Activated T-helper 17 cell treated with anti-CD3 and anti-CD28 coated beads, Interleukin-2, amount 50 U/mL, for 72 hours (primary cell): ENCODE measurements around the gene BCLAF1. TPM values are rescaled to one million over a fixed set of nuclear protein-coding genes. Genes with fewer than 3 reads are reported as not detected.

ENCODE experiments used
- ATAC-seq: fragments of 150-1000 bp; cut with Tn5 transposase; replicated peaks from 2 replicates; pipeline ENCODE4 v1.10.0; 2021; ENCODE audit warnings: mild to moderate bottlenecking, moderate library complexity
- H3K27ac Mint-ChIP-seq: one replicate; pipeline ENCODE4 v1.8.0; 2022; ENCODE audit warnings: mixed read lengths
- H3K27me3 Mint-ChIP-seq: one replicate; pipeline ENCODE4 v1.8.0; 2022; ENCODE audit warnings: mixed read lengths
- H3K36me3 Mint-ChIP-seq: one replicate; pipeline ENCODE4 v1.8.0; 2022; ENCODE audit warnings: low read depth, mild to moderate bottlenecking, mixed read lengths
- H3K4me1 Mint-ChIP-seq: one replicate; pipeline ENCODE4 v1.8.0; 2022; ENCODE audit warnings: mixed read lengths
- H3K4me3 Mint-ChIP-seq: one replicate; pipeline ENCODE4 v1.8.0; 2022; ENCODE audit warnings: mild to moderate bottlenecking, mixed read lengths
- H3K9me3 Mint-ChIP-seq: one replicate; pipeline ENCODE4 v1.8.0; 2022; ENCODE audit warnings: mixed read lengths
- total RNA-seq, 2 donors: library from RNA; stranded (reverse); gene quantifications; one replicate each; pipeline ENCODE4 v1.2.3, GENCODE V29; 2022

Gene BCLAF1
- total RNA-seq, 2 donors from 2014 or later = 138 to 191 TPM

GRCh38 chr6:136213853-136214252, 75.8 kb downstream of the BCLAF1 start:
- Mint-ChIP-seq H3K36me3 (no peaks in the 10 kb centered on the region), H3K27ac (no peak overlapping the region), H3K9me3 (no peaks in the 10 kb centered on the region), H3K27me3 (peaks cover 3% of the 10 kb centered on the region), H3K4me1 (no peaks in the 10 kb centered on the region), H3K4me3 (no peak overlapping the region)
- no peak for ATAC-seq

- no peaks in the 10 kb centered on the region for H3K36me3 Mint-ChIP-seq
- H3K27me3 Mint-ChIP-seq = peaks cover 3% of the 10 kb centered on the region
- H3K27ac Mint-ChIP-seq = no peak overlapping the region
- H3K4me1 Mint-ChIP-seq = no peaks in the 10 kb centered on the region
- no peaks in the 10 kb centered on the region for H3K9me3 Mint-ChIP-seq
- no peak for ATAC-seq
- no peak overlapping the region for H3K4me3 Mint-ChIP-seq
Measured at GRCh38 chr6:136213012-136213539, 76.6 kb downstream of the BCLAF1 start.

GRCh38 chr6:136212608-136213007, 77.0 kb downstream of the BCLAF1 start:
- no peak for ATAC-seq
- Mint-ChIP-seq H3K4me1 (no peaks in the 10 kb centered on the region), H3K9me3 (no peaks in the 10 kb centered on the region), H3K4me3 (no peak overlapping the region), H3K27ac (no peak overlapping the region), H3K27me3 (peaks cover 3% of the 10 kb centered on the region), H3K36me3 (no peaks in the 10 kb centered on the region)

GRCh38 chr6:136210398-136211165, 79.1 kb downstream of the BCLAF1 start:
- Mint-ChIP-seq H3K4me1 (no peaks in the 10 kb centered on the region), H3K27ac (no peak overlapping the region), H3K36me3 (no peaks in the 10 kb centered on the region), H3K9me3 (no peaks in the 10 kb centered on the region), H3K27me3 (peaks cover 3% of the 10 kb centered on the region), H3K4me3 (no peak overlapping the region)
- no peak for ATAC-seq

GRCh38 chr6:136209496-136209895, 80.2 kb downstream of the BCLAF1 start:
- no peaks in the 10 kb centered on the region for H3K9me3 Mint-ChIP-seq
- no peaks in the 10 kb centered on the region for H3K4me1 Mint-ChIP-seq
- H3K27me3 Mint-ChIP-seq = peaks cover 3% of the 10 kb centered on the region
- no peak overlapping the region for H3K4me3 Mint-ChIP-seq
- no peak overlapping the region for H3K27ac Mint-ChIP-seq
- H3K36me3 Mint-ChIP-seq = no peaks in the 10 kb centered on the region
- no peak for ATAC-seq

GRCh38 chr6:136208783-136209182, 80.9 kb downstream of the BCLAF1 start:
- H3K4me1 Mint-ChIP-seq = no peaks in the 10 kb centered on the region
- H3K36me3 Mint-ChIP-seq = no peaks in the 10 kb centered on the region
- peaks cover 3% of the 10 kb centered on the region for H3K27me3 Mint-ChIP-seq
- ATAC-seq = no peak
- no peaks in the 10 kb centered on the region for H3K9me3 Mint-ChIP-seq
- H3K4me3 Mint-ChIP-seq = no peak overlapping the region
- no peak overlapping the region for H3K27ac Mint-ChIP-seq

Other genes with a start within 250 kb of the BCLAF1 start
- gene MTFR2, start 39.5 kb downstream of the BCLAF1 start, total RNA-seq = 10 to 100 TPM; 15.3 to 31.0 TPM